ENCODE results near the gene RHOH. TPM values are rescaled to one million over a fixed set of nuclear protein-coding genes. Genes with fewer than 3 reads are reported as not detected.

Gene RHOH
- total and polyA plus RNA-seq, 10 of the 15 experiments (the other 5 are each of a cell fraction or from before 2014, with no cell fraction given), result 46.5 to 120 (median 57.9) TPM

- no peak for TF ChIP-seq ZBTB11 (CRISPR knock-in tag; IDR thresholded peaks at IDR 0.05)
- no peak for TF ChIP-seq ZBED1 (IDR thresholded peaks at IDR 0.05; ENCODE audit: borderline replicate concordance)
- TF ChIP-seq KLF5 (IDR thresholded peaks at IDR 0.05; ENCODE audit: partially characterized antibody), result no peak
- no peak for TF ChIP-seq HDGF (IDR thresholded peaks at IDR 0.05)
- no peak for TF ChIP-seq PAX8 (IDR thresholded peaks at IDR 0.05)
- no peak for TF ChIP-seq EZH2 (IDR thresholded peaks at IDR 0.05; ENCODE audit: borderline replicate concordance, control insufficient read depth, low read depth, low read length)
- TF ChIP-seq, protein P1, sequence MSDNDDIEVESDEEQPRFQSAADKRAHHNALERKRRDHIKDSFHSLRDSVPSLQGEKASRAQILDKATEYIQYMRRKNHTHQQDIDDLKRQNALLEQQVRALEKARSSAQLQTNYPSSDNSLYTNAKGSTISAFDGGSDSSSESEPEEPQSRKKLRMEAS (IDR thresholded peaks at IDR 0.05; ENCODE audit: low read depth, low read length), result no peak
- no peak for TF ChIP-seq NRF1 (conservative IDR thresholded peaks at IDR 0.05; ENCODE audit: low read depth, low read length)
- TF ChIP-seq EGR1 (IDR thresholded peaks at IDR 0.05; ENCODE audit: borderline replicate concordance in 1 of 2, low read depth in 2 of 2, low read length in 2 of 2), result no peak
- no peak for TF ChIP-seq BCL3 (IDR thresholded peaks at IDR 0.05; ENCODE audit: borderline replicate concordance, insufficient read depth, low read depth, low read length, poor library complexity, severe bottlenecking)
- TF ChIP-seq RELB (IDR thresholded peaks at IDR 0.05; ENCODE audit: low read depth), result 0 out of 2 replicates have a peak, but pooled peaks have one; percentile 23
- TF ChIP-seq MXI1 (IDR thresholded peaks at IDR 0.05; ENCODE audit: low read depth, low read length), result no peak
- TF ChIP-seq SUZ12 (IDR thresholded peaks at IDR 0.05; ENCODE audit: unreplicated experiment), result no peak
- no peak for TF ChIP-seq GATAD2B (conservative IDR thresholded peaks at IDR 0.05; ENCODE audit: low read depth)
- TF ChIP-seq KAT2A (conservative IDR thresholded peaks at IDR 0.05; ENCODE audit: control insufficient read depth, low read depth, low read length), result no peak
- no peak for TF ChIP-seq NR2C1 (IDR thresholded peaks at IDR 0.05)
- TF ChIP-seq, protein P2, sequence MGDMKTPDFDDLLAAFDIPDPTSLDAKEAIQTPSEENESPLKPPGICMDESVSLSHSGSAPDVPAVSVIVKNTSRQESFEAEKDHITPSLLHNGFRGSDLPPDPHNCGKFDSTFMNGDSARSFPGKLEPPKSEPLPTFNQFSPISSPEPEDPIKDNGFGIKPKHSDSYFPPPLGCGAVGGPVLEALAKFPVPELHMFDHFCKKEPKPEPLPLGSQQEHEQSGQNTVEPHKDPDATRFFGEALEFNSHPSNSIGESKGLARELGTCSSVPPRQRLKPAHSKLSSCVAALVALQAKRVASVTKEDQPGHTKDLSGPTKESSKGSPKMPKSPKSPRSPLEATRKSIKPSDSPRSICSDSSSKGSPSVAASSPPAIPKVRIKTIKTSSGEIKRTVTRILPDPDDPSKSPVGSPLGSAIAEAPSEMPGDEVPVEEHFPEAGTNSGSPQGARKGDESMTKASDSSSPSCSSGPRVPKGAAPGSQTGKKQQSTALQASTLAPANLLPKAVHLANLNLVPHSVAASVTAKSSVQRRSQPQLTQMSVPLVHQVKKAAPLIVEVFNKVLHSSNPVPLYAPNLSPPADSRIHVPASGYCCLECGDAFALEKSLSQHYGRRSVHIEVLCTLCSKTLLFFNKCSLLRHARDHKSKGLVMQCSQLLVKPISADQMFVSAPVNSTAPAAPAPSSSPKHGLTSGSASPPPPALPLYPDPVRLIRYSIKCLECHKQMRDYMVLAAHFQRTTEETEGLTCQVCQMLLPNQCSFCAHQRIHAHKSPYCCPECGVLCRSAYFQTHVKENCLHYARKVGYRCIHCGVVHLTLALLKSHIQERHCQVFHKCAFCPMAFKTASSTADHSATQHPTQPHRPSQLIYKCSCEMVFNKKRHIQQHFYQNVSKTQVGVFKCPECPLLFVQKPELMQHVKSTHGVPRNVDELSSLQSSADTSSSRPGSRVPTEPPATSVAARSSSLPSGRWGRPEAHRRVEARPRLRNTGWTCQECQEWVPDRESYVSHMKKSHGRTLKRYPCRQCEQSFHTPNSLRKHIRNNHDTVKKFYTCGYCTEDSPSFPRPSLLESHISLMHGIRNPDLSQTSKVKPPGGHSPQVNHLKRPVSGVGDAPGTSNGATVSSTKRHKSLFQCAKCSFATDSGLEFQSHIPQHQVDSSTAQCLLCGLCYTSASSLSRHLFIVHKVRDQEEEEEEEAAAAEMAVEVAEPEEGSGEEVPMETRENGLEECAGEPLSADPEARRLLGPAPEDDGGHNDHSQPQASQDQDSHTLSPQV (IDR thresholded peaks at IDR 0.05), result no peak
- no peak for TF ChIP-seq YBX1 (IDR thresholded peaks at IDR 0.05)
These were observed 92.7 kb downstream of the RHOH start (continued) for GRCh38 chr4:40289366-40290188.

All from GM12878 (cell line).